Measurements from ENCODE around the gene CACNG5. TPM values are rescaled to one million over a fixed set of nuclear protein-coding genes. Genes with fewer than 3 reads are reported as not detected.

Gene CACNG5
- total and polyA plus RNA-seq, 4 donors, result not detected

GRCh38 chr17:66837885-66838665 lies 3.2 kb downstream of the CACNG5 start:
- no peak for TF ChIP-seq HNF4A (conservative IDR thresholded peaks at IDR 0.05)
- no peak for TF ChIP-seq FOXA1 (IDR thresholded peaks at IDR 0.05)
- no peak for TF ChIP-seq HNF4G (IDR thresholded peaks at IDR 0.05)
- TF ChIP-seq MAX (IDR thresholded peaks at IDR 0.05), result no peak
- TF ChIP-seq EGR1 (IDR thresholded peaks at IDR 0.05; ENCODE audit: low read depth in 2 of 2), result no peak
- no peak for TF ChIP-seq SP1 (IDR thresholded peaks at IDR 0.05)
- no peak for TF ChIP-seq REST (IDR thresholded peaks at IDR 0.05)
- no peak for TF ChIP-seq FOXA2 (IDR thresholded peaks at IDR 0.05)
- no peak for TF ChIP-seq NR2F2 (IDR thresholded peaks at IDR 0.05)
- TF ChIP-seq CTCF (IDR thresholded peaks at IDR 0.05; ENCODE audit: low read depth, low read length, missing input control), result no peak
- no peak for TF ChIP-seq RAD21 (IDR thresholded peaks at IDR 0.05)
- TF ChIP-seq RXRA (IDR thresholded peaks at IDR 0.05), result no peak
- no peak for TF ChIP-seq GABPA (IDR thresholded peaks at IDR 0.05 in 1 of 2, conservative IDR thresholded peaks at IDR 0.05 in 1 of 2)
- no peak for TF ChIP-seq ATF3 (IDR thresholded peaks at IDR 0.05)
- no peak for TF ChIP-seq ZBTB33 (IDR thresholded peaks at IDR 0.05)
- TF ChIP-seq YY1 (IDR thresholded peaks at IDR 0.05), result no peak
- TF ChIP-seq TAF1 (conservative IDR thresholded peaks at IDR 0.05), result no peak
- TF ChIP-seq JUND (IDR thresholded peaks at IDR 0.05), result no peak
- Histone ChIP-seq H3K27ac (ENCODE audit: low read depth in 1 of 2, low read length in 2 of 2) (no peak overlapping the region), H3K36me3 (ENCODE audit: control insufficient read depth in 4 of 4, insufficient read depth in 3 of 4, low read depth in 1 of 4, low read length in 3 of 4) (no peaks in the 10 kb centered on the region), H3K4me1 (ENCODE audit: control insufficient read depth in 4 of 4, insufficient read depth in 4 of 4, low read length in 3 of 4) (no peaks in the 10 kb centered on the region), H3K27me3 (ENCODE audit: control insufficient read depth in 4 of 4, insufficient read depth in 4 of 4, low read length in 3 of 4) (peaks cover 0 to 5% (median 3%) of the 10 kb centered on the region in 4 donors), H3K9ac (ENCODE audit: low read depth in 1 of 2, low read length in 2 of 2) (no peak overlapping the region), H3K9me3 (ENCODE audit: control insufficient read depth in 4 of 4, low read length in 3 of 4) (no peaks in the 10 kb centered on the region), H3K4me3 (ENCODE audit: low read depth in 1 of 3, low read length in 3 of 3) (no peak overlapping the region)
- 81% methylated on average over 11 of the region's 11 CpGs for WGBS
- DNase-seq (ENCODE audit: low spot score), result no peak
